DMS79 (cell line): ENCODE data around the gene SOWAHB.
"Not testable (repeated sequence)": the region's sequence is repeated elsewhere in the genome, so short reads cannot be mapped to it uniquely, and the experiment has no call there.

ENCODE experiments used
- DNase-seq: peaks from one replicate; lab custom pipeline; 2025; lab: John Stamatoyannopoulos, UW

The SOWAHB gene

GRCh38 chr4:76895619-76896018 lies 2.3 kb downstream of the SOWAHB start:
- DNase-seq = no peak

- DNase-seq = no peak
Observed at GRCh38 chr4:76894537-76895255, 3.2 kb downstream of the SOWAHB start.

DNA sequence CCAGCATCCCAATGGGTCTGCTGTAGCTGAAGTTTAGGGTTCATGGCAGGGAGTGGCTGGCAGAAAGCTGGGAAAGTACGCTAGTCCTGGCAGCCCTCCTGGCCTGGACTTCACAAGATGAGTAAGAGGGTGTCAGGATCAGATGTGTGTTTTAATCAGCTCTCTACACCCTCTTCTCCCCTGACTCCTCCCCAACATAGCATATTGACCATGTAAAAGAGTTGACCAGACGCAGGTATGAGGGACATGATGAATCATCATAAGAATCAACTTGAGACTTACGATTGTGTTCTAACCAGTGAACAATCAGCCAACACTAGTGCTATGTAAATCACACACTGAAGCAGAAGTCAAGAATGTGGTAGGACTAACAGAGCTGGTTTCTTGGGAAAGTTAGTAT lies 5.3 kb downstream of the SOWAHB start:
- DNase-seq = no peak

DNA sequence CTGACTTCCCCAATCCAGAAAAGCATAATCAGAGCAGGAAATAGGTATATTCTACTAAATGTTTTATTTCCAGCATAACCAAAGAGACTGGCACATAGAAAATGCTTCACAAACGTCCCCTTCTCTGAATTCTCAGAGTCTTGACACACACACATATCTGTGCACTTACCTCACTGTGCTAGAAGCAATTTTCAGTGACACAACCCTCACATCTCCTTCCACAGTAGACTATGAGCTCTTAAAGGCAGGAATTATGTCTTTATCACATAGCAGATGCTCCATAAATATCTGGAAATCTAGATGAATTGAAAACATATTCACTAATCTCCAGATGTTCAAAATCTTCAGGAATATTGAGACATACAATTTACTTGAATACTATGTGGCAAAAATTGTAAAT lies 5.9 kb downstream of the SOWAHB start:
- no peak for DNase-seq

DNA sequence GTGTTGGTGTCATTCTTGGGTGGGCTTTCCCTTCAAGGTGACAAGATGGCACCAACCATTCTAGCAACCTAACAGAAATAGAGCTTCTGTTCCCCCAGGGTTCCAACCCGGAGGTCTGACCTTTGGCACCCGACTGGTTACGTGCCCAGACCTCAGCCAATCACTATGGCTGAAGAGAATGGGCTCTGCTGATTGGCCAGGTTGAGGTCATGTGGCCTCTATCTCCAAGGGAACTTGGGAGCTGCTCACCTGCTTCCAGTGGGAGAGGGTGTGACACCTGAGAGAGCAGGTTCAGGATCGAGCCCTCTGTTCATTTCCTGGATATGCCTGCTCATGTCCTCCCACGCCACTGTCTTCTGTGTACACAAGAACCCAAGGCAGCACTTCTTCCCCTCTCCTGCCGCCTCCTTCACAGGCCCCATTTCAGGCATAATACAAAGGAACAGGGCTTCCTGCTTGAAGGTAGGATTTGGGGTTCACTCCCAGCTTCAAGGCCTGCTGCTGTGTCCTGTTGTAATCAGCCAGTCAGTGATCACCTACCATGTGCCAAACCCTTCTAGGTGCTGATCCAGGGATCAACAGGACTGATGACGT lies 11.0 kb downstream of the SOWAHB start:
- no peak for DNase-seq

DNA sequence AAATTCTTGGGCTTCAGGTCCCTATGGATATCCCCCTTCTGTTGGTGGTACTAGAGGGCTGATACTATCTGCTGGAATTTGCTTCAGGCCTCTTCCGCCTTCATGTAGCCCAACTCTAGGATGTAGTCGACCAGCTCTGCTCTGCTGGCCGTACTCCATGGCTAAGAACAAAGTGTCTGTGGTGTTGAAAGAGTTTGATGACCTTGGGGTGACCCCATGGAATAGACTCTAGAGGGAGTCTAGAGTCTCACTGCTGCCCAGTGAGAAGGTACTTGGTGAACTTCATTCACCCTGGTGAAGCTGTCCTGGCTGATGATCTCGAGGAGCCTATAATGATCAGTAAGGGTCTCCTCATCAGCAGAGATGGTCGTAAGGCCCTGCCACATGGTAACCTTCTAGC lies 11.7 kb downstream of the SOWAHB start:
- no peak for DNase-seq

DNA sequence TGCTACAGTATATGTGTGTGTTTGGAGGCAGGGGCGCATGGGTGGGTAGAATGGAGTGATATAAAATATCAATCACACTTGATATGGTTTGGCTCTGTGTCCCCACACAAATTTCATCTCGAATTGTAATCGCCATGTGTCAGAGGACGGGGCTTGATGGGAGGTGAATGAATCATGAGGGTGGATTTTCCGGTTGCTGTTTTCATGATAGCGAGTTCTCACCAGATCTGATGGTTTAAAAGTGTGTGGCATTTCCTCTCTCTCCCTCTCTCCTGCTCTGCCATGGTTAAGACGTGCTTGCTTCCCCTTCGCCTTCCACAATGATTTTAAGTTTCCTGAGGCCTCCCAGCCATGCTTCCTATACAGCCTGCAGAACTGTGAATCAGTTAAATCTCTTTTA lies 14.8 kb downstream of the SOWAHB start:
- no peak for DNase-seq

- DNase-seq = no peak
Observed at GRCh38 chr4:76882630-76883029, 15.3 kb downstream of the SOWAHB start.

GRCh38 chr4:76881375-76881774 lies 16.6 kb downstream of the SOWAHB start:
- DNase-seq = peak; percentile 61

DNA sequence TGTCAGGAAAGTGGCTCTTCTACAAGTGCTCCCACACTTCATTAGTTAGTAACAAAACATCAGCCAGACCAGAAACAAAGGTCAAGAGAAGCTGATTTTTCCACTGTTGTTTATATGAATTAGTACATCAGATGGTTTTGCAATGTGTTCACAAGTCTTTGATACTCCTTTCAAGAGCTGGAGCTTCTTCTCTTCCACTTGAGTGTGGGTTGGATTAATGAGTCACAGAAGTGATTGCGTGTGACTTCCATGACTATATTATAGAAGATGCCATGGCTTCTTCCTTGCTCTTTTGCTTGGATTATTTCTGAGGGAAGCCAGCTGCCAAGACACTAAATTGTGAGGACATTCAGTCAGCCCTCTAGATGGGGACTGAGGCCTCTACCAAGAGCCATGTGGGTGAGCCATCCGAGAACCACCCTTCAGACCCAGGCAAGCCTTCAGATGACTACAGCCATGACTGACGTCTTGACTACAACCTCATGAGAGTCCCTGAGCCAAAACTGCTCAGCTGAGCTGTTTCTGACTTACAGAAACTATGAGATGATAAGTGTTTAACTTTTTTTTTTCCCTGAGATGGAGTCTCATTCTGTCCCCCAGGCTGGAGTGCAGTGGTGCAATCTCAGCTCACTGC lies 18.1 kb downstream of the SOWAHB start:
- no peak for DNase-seq

DNA sequence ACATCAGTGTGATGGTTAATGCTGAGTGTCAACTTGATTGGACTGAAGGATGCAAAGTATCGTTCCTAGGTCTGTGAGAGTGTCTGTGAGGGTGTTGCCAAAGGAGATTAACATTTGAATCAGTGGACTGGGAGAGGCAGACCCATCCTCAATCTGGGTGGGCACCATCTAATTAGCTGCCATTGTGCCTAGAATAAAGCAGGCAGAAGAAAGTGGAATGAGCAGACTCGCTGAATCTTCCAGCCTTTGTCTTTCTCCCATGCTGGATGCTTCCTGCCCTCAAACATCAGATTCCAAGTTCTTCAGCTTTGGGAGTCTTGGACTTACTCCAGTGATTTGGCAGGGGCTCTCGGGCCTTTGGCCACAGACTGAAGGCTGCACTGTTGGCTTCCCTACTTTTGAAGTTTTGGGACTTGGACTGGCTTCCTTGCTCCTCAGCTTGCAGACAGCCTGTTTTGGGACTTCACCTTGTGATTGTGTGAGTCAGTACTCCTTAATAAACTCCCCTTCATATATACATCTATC lies 19.2 kb downstream of the SOWAHB start:
- DNase-seq = not testable (repeated sequence)

- DNase-seq = no peak
Observed at GRCh38 chr4:76874176-76874575, 23.8 kb downstream of the SOWAHB start.

- no peak for DNase-seq
Observed at GRCh38 chr4:76873495-76873894, 24.4 kb downstream of the SOWAHB start.

DNA sequence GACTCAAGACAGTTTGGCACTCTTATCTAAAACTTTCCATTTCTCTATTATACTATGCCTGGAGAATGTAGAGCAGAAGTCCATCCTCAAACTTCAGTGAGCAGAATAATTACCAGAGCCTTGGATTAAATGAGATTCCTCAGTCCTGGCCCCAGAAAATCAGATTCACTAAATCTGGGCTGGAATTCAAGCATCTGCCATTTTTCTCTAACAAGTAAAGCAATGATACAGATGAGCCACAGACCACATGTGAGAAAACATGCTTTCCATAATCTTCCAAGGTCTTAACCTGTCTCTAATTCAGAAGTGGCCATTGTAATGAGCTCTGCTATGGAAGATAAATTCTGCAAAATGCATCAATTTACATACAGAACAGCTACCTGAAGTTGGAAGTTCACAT lies 25.4 kb downstream of the SOWAHB start:
- no peak for DNase-seq

- DNase-seq = not testable (repeated sequence)
Observed at GRCh38 chr4:76868780-76869179, 29.2 kb downstream of the SOWAHB start.

- DNase-seq = no peak
Observed at GRCh38 chr4:76867880-76868655, 29.9 kb downstream of the SOWAHB start.

GRCh38 chr4:76867377-76867776 lies 30.6 kb downstream of the SOWAHB start:
- no peak for DNase-seq

- DNase-seq = no peak
Observed at GRCh38 chr4:76866641-76867040, 31.3 kb downstream of the SOWAHB start.

DNA sequence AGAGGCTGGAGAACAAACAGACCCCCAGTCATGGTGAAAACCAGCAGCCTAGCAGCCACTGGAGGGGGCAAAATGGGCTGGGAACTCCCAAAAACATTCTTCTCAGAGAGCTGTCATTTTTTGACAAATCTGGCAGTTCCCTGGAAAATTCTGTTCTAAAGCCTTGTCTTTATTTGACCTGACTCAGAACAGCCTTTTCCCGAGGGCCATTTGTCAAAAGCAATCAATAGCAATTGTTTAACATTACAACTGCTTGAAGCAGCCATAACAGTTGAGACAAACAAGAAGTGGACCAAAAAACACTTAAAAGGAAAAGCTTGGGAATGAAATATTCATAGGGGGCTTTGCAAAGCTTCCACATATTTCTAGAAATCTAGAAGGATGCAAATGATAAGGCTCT lies 39.6 kb downstream of the SOWAHB start:
- no peak for DNase-seq

- no peak for DNase-seq
Observed at GRCh38 chr4:76857074-76857409, 40.9 kb downstream of the SOWAHB start.

DNA sequence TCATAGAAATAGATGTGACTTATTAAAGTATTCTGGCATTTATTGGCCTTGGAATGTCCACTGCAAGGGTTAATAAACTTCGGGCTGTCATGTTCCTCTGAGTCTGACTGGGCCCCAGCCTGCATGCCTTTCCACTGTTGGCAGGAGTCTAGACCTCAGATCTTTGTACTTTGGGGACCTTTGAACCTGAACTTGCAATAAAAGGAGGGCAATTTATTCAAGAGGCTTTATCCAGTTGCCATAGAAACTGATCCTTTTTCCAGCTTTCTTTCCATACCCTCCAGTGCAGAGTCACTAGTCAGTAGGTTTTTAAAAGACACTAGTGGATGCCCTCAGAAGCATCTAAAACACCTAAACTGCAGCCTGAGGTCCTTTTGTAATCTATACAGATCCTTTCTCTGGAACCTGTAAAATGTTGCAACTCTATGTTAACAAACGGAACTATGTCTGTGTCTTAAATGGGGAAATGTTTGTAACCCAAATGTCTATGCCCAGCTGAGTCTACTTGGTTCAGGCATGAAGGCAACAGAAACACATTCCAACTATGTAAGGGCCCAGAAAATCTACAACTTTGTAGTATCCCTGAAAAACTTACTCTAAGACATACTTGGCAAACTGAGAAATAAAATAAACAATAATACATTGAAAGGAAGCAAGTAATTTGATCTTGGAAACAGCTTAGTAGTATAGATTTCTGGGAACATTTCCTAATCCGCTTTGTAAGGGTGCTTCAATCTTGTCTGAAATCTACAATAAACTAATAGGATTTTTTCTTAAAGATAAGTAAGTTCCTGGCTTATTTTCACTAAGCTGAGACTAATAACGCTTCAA lies 41.5 kb downstream of the SOWAHB start:
- no peak for DNase-seq

GRCh38 chr4:76854858-76855257 lies 43.1 kb downstream of the SOWAHB start:
- no peak for DNase-seq
